Measurements from ENCODE around the gene KLHDC7B.

The KLHDC7B gene

GRCh38 chr22:50595189-50595588 is 49.5 kb downstream of the KLHDC7B start:
- DNase-seq (ENCODE audit: low read depth), result no peak

DNA sequence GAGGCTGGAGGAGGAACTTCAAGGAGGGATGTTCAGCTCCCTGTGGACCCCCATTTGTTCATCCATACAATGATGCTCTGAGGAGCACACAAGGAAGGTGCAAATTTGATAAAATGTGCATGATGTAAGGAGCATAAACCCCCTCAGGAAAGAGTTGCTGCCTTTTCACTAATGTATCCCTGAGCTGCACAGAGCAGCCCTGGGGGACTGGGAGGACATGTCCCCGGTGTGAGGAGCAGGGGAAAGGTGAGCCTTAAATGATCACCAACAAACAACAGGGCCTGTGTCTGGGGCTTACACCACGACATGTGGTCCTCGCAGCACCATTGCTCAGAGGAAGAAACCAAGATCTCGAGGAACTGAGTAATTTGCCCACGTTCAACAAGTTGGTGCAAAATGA is 51.4 kb downstream of the KLHDC7B start:
- no peak for DNase-seq (ENCODE audit: low read depth)

DNA sequence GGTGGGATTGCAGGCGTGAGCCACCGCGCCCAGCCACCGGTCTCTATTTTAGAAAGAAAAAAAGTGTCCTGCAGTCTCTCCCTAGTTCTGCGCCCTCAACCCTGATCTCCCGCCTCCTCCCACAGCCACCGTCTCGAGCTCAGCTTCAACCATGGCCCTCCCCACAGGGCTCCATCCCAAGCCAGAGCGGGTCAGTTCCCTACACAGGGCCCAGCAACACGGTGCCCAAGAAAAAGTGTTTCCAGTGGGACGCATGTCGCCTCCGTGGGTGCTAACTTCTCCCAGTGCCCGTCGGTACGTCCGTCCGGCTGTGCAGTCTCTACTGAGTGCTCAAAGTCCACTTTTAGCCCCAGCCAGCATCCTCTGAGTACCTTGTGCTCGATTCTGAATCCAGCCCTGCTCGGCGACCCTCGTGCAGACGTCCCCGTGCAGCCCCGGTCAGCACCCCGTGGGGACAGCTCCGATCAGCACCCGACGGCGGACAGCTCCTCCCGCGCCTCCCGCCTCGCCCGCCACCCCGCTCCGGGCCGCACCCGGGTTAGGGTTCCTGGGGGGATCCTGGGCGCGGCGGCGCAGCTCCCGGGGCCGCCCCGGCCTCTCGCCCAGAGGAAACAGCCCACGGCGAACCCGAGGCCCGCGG is 54.2 kb downstream of the KLHDC7B start:
- peak; percentile 24 for DNase-seq (ENCODE audit: low read depth)

- no peak for DNase-seq (ENCODE audit: low read depth)
These were observed 54.8 kb downstream of the KLHDC7B start, which contains the start of gene MAPK8IP2 for GRCh38 chr22:50600538-50600937. Gene MAPK8IP2 (plus strand): TSS chr22:50600793. CDS start chr22:50600819, 26 bp downstream.
